Measurements from ENCODE around the gene RAB9B. TPM values are rescaled to one million over a fixed set of nuclear protein-coding genes. Genes with fewer than 3 reads are reported as not detected.

The RAB9B gene
- polyA plus RNA-seq, 3 donors: 0.01 to 0.08 TPM; not detected in 1

DNA sequence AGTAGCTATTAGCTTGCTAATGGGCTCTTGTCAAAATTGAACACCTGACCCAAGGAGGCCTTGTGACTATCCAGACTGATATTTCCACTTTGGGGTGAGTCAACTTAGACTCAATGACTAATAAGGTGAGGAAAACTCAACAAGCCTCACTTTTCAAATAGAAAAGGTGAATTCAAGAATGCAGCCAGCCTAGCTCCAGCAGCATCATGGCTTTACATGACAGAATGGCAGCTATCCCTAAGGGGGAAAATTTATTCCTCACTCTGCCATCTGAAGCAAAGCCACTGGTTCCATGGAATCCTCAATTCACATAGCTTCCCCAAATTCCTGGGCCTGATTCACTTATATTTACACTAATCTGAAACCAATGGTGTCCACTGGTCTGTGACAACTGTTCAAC, 29.1 kb upstream of the RAB9B start:
- no peak overlapping the region for H3K4me3 ChIP-seq (replicated peaks in 1 of 3; ENCODE audit: low read depth in 2 of 3, low read length in 3 of 3)
- no peak overlapping the region for H3K4me3 Mint-ChIP-seq
- peaks cover 0 to 7% (median 0%) of the 10 kb centered on the region in 7 donors for H3K9me3 Mint-ChIP-seq
- no peaks in the 10 kb centered on the region for H3K36me3 ChIP-seq (replicated peaks in 1 of 2; ENCODE audit: control insufficient read depth in 1 of 2, insufficient read depth in 2 of 2, low read length in 2 of 2)
- no peaks in the 10 kb centered on the region for H3K4me1 ChIP-seq (ENCODE audit: control insufficient read depth in 1 of 2, insufficient read depth in 2 of 2, low read length in 2 of 2)
- TF ChIP-seq CTCF (IDR thresholded peaks at IDR 0.05): no peak
- H3K9me3 ChIP-seq (replicated peaks in 1 of 2; ENCODE audit: control insufficient read depth in 1 of 2, insufficient read depth in 1 of 2, low read length in 2 of 2): no peaks in the 10 kb centered on the region
- no peaks in the 10 kb centered on the region for H4K20me1 ChIP-seq (ENCODE audit: insufficient read depth, low read length)
- H3K9ac ChIP-seq (ENCODE audit: insufficient read depth, low read length, poor library complexity, severe bottlenecking): no peak overlapping the region
- H3K27me3 Mint-ChIP-seq (ENCODE audit: low read depth in 3 of 3): peaks cover 0 to 2% (median 1%) of the 10 kb centered on the region in 3 donors
- DNase-seq: no peak
- intact Hi-C loops (cut with micrococcal nuclease): no loop called here
- H3K27me3 ChIP-seq (ENCODE audit: control insufficient read depth in 2 of 2, insufficient read depth in 2 of 2, low read length in 2 of 2): no peaks in the 10 kb centered on the region
- H2AFZ ChIP-seq (ENCODE audit: insufficient read depth, low read depth, low read length, poor library complexity, severe bottlenecking): no peak overlapping the region
- no peak overlapping the region for H3K27ac ChIP-seq (ENCODE audit: low read depth in 1 of 2, low read length in 2 of 2)
- no peaks in the 10 kb centered on the region for H3K36me3 Mint-ChIP-seq
- H3K4me2 ChIP-seq (replicated peaks; ENCODE audit: extremely low read depth, low read length, poor library complexity, severe bottlenecking): no peak overlapping the region
- H3K27ac Mint-ChIP-seq: no peak overlapping the region
- no peaks in the 10 kb centered on the region for H3K4me1 Mint-ChIP-seq
- no peaks in the 10 kb centered on the region for H3K79me2 ChIP-seq (ENCODE audit: insufficient read depth, low read length)

- Histone ChIP-seq H3K4me2 (replicated peaks; ENCODE audit: extremely low read depth, low read length, poor library complexity, severe bottlenecking) (no peak overlapping the region), H3K27me3 (ENCODE audit: control insufficient read depth in 2 of 2, insufficient read depth in 2 of 2, low read length in 2 of 2) (peaks cover 0 to 3% of the 10 kb centered on the region in 2 donors), H3K9me3 (replicated peaks in 1 of 2; ENCODE audit: control insufficient read depth in 1 of 2, insufficient read depth in 1 of 2, low read length in 2 of 2) (no peaks in the 10 kb centered on the region), H3K4me1 (ENCODE audit: control insufficient read depth in 1 of 2, insufficient read depth in 2 of 2, low read length in 2 of 2) (no peaks in the 10 kb centered on the region), H3K36me3 (replicated peaks in 1 of 2; ENCODE audit: control insufficient read depth in 1 of 2, insufficient read depth in 2 of 2, low read length in 2 of 2) (no peaks in the 10 kb centered on the region), H2AFZ (ENCODE audit: insufficient read depth, low read depth, low read length, poor library complexity, severe bottlenecking) (no peak overlapping the region), H4K20me1 (ENCODE audit: insufficient read depth, low read length) (no peaks in the 10 kb centered on the region), H3K79me2 (ENCODE audit: insufficient read depth, low read length) (no peaks in the 10 kb centered on the region), H3K27ac (ENCODE audit: low read depth in 1 of 2, low read length in 2 of 2) (no peak overlapping the region), H3K4me3 (replicated peaks in 1 of 3; ENCODE audit: low read depth in 2 of 3, low read length in 3 of 3) (no peak overlapping the region), H3K9ac (ENCODE audit: insufficient read depth, low read length, poor library complexity, severe bottlenecking) (no peak overlapping the region)
- WGBS (ENCODE audit: insufficient coverage): no CpG with 5 or more reads among the region's 1 CpG
- H3K27ac Mint-ChIP-seq: no peak overlapping the region
- intact Hi-C loops (cut with micrococcal nuclease): loop anchor here in 1 of 2 donors (10.0 kb wide), 1 partner anchor 285 kb away; no protein-coding TSS in a partner anchor
- H3K4me1 Mint-ChIP-seq: no peaks in the 10 kb centered on the region
- peaks cover 0 to 6% (median 0%) of the 10 kb centered on the region in 3 donors for H3K27me3 Mint-ChIP-seq (ENCODE audit: low read depth in 3 of 3)
- H3K4me3 Mint-ChIP-seq: no peak overlapping the region
- no peaks in the 10 kb centered on the region for H3K36me3 Mint-ChIP-seq
- DNase-seq: no peak
- no peaks in the 10 kb centered on the region for H3K9me3 Mint-ChIP-seq
- no peak for TF ChIP-seq CTCF (IDR thresholded peaks at IDR 0.05)
Measured at GRCh38 chrX:103849558-103849957, 17.5 kb upstream of the RAB9B start.

Data from CD14-positive monocyte (primary cell).